Ovary (tissue), 3 donors: ENCODE data around the gene ATXN1.

Source experiments
- POLR2A ChIP-seq: fragments of 450-650 bp; IDR thresholded peaks from one replicate; pipeline ENCODE4 v1.6.1; 2017; ENCODE audit warnings: antibody characterized with exemption, mild to moderate bottlenecking, moderate library complexity
- TF ChIP-seq, protein P1 (sequence below), 3 donors: fragments of 450-650 bp in 2 of 3; fragments of 200-600 bp in 1 of 3; IDR thresholded peaks; one replicate each; pipeline versions ENCODE4 v1.5.1 to v1.8.0; 2016 to 2022; ENCODE audit warnings: antibody characterized with exemption in 3 of 3, mild to moderate bottlenecking in 1 of 3
- donor health status: DM: no; HTN: no; CAD: no.

DNA sequence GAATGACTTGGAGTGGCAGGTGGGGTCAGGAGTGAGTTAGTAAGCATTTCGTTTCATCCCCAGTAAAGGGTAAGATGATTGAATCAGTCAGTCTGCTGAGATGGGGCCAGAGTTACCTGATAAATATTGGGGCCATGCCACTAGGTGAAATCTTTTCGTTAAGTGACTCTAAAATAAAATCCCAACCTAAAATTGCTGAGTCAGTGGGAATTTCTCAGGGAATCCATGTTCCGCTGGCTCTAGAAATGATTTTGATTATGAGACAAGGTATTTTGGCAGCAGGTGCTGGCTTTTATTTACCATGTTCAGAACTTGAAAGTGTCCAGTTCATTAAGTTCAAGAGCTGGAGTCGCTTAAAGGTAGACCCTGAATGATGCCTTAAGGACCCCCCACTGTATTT is 397.5 kb downstream of the ATXN1 start:
- TF ChIP-seq, protein P1, sequence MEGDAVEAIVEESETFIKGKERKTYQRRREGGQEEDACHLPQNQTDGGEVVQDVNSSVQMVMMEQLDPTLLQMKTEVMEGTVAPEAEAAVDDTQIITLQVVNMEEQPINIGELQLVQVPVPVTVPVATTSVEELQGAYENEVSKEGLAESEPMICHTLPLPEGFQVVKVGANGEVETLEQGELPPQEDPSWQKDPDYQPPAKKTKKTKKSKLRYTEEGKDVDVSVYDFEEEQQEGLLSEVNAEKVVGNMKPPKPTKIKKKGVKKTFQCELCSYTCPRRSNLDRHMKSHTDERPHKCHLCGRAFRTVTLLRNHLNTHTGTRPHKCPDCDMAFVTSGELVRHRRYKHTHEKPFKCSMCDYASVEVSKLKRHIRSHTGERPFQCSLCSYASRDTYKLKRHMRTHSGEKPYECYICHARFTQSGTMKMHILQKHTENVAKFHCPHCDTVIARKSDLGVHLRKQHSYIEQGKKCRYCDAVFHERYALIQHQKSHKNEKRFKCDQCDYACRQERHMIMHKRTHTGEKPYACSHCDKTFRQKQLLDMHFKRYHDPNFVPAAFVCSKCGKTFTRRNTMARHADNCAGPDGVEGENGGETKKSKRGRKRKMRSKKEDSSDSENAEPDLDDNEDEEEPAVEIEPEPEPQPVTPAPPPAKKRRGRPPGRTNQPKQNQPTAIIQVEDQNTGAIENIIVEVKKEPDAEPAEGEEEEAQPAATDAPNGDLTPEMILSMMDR (IDR thresholded peaks at IDR 0.05): no peak
- TF ChIP-seq POLR2A: no peak
